ENCODE measurements around the gene CSNK2A3.

DNA sequence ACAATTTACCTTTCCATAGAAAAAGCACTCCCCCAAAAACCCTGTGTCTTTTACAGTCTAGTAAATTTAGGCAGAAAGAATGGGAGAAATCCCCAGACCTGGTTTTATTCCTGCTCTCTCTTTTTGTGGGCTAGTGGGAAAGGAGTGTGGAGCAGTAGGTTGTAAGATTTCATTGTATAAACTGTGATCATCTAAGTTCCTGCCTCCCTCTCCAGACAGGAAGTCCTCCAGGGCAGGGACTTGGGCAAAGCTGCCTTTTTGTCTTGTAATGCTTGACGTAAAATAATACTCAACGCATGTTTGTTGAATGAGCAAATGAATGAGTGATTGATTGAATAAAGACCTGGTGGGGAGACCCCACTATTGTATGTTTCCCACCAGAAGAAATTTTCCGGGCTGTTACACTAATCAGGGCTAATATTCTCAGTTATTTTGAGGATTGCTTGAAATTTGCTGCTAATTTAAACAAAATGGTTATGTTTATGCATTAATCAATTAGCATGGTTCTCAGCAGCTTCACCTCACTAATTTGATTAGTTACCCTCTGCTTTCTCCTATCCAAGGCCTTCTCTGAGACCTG lies 36.3 kb downstream of the CSNK2A3 start:
- TF ChIP-seq, protein P1, sequence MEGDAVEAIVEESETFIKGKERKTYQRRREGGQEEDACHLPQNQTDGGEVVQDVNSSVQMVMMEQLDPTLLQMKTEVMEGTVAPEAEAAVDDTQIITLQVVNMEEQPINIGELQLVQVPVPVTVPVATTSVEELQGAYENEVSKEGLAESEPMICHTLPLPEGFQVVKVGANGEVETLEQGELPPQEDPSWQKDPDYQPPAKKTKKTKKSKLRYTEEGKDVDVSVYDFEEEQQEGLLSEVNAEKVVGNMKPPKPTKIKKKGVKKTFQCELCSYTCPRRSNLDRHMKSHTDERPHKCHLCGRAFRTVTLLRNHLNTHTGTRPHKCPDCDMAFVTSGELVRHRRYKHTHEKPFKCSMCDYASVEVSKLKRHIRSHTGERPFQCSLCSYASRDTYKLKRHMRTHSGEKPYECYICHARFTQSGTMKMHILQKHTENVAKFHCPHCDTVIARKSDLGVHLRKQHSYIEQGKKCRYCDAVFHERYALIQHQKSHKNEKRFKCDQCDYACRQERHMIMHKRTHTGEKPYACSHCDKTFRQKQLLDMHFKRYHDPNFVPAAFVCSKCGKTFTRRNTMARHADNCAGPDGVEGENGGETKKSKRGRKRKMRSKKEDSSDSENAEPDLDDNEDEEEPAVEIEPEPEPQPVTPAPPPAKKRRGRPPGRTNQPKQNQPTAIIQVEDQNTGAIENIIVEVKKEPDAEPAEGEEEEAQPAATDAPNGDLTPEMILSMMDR (conservative IDR thresholded peaks at IDR 0.05; ENCODE audit: low read length), result no peak
- TF ChIP-seq EZH2phosphoT487 (IDR thresholded peaks at IDR 0.05; ENCODE audit: borderline replicate concordance, low read depth, low read length), result no peak
